Adrenal gland (tissue), 12 donors: Measurements from ENCODE around the gene AGR2. TPM values are rescaled to one million over a fixed set of nuclear protein-coding genes. Genes with fewer than 3 reads are reported as not detected.

Source experiments
- DNase-seq, 7 donors: peaks; one replicate each; pipeline ENCODE4 v3.0.0-alpha.2; 2019 to 2020
- H3K27ac ChIP-seq, 5 donors: fragments of 200-600 bp; sonication (generic) in 4 of 5; 1 replicate in 3 of 5; 2 replicates in 2 of 5; pipeline versions ENCODE4 v1.5.1 to v1.8.0; 2016 to 2020; ENCODE audit warnings: mild to moderate bottlenecking in 1 of 5
- H3K27me3 ChIP-seq: fragments of 200-600 bp; 2 replicates; pipeline ENCODE4 v1.8.0; 2021
- H3K36me3 ChIP-seq, 2 donors: fragments of 200-600 bp; replicated peaks in 1 of 2; 1 replicate in 1 of 2; 2 replicates in 1 of 2; pipeline versions ENCODE4 v1.5.1 to v1.8.0; 2018 to 2022
- H3K4me1 ChIP-seq, 2 donors: fragments of 200-600 bp; replicated peaks in 1 of 2; 1 replicate in 1 of 2; 2 replicates in 1 of 2; pipeline versions ENCODE4 v1.5.1 to v1.8.0; 2018 to 2021
- H3K4me3 ChIP-seq, 4 donors: fragments of 200-600 bp; sonication (generic) in 3 of 4; one replicate each; pipeline ENCODE4 v1.5.1; 2016 to 2018
- H3K9me3 ChIP-seq, 3 donors: fragments of 200-600 bp; sonication (generic) in 1 of 3; replicated peaks in 1 of 3; 1 replicate in 2 of 3; 2 replicates in 1 of 3; pipeline versions ENCODE4 v1.5.1 to v1.8.0; 2016 to 2021
- CTCF ChIP-seq, 6 experiments: fragments of 450-650 bp in 4 of 6; fragments of 200-600 bp in 2 of 6; sonication (generic) in 1 of 6; IDR thresholded peaks; 1 replicate in 5 of 6; 2 replicates in 1 of 6; pipeline versions ENCODE4 v1.5.1 to v1.8.0; 2016 to 2021; ENCODE audit warnings: antibody characterized with exemption in 6 of 6, mild to moderate bottlenecking in 2 of 6, moderate library complexity in 1 of 6
- POLR2A ChIP-seq, 2 donors: fragments of 450-650 bp; IDR thresholded peaks; one replicate each; pipeline ENCODE4 v1.6.1; 2017; ENCODE audit warnings: antibody characterized with exemption in 2 of 2, mild to moderate bottlenecking in 2 of 2, moderate library complexity in 1 of 2
- WGBS, 4 donors: extraction: QIAGEN DNeasy Blood & Tissue Kit in 2 of 4; methylation state at CpG; one replicate each; pipeline versions ENCODE4 v1.1.5 to v1.1.7; 2013 to 2017; 5-methylcytosine and 5-hydroxymethylcytosine counted together
- intact Hi-C, 2 donors: fragments of 100-400 bp; cut with DNase I; formaldehyde crosslinking; loops; one replicate each; pipeline versions ENCODE4 v1.14.1 to v1.15.0; 2022 to 2023
- polyA plus RNA-seq, 3 donors: library from polyadenylated mRNA; stranded (reverse); fragments of 200-250 nt in 2 of 3; fragments of 350-450 nt in 1 of 3; fragmentation: Illumina TruSeq in 1 of 3; extraction: RNeasy Lipid Tissue Mini Kit (QIAGEN cat#74804) in 1 of 3; gene quantifications; one replicate each; pipeline ENCODE4 v1.2.3, GENCODE V29; 2013 to 2014
- total RNA-seq, 9 donors: library from RNA; depleted of rRNA in 4 of 9; stranded (reverse); fragments of >200 nt in 4 of 9; fragments of 120-200 nt in 1 of 9; fragmentation: NEBNext Ultra II Directional in 1 of 9; extraction: Animal tissue kit (Norgen Biotek cat#: 25700) in 1 of 9; gene quantifications; one replicate each; pipeline versions ENCODE4 v1.1.0 to v1.2.4, GENCODE V29; 2013 to 2023
- donor health status: healthy with polysubstance abuse.
- donor health status: Bipolar disorder and iron deficiency.
- donor health status: DM: yes; HTN: yes; CAD: no.
- donor health status: DM: no; HTN: no; CAD: no.
- donor health status: DM: no; HTN: no; CAD: no.
- donor health status: DM: yes; HTN: yes; CAD: no.

Gene AGR2
- total and polyA plus RNA-seq, 12 donors: 0.13 to 4.3 (median 1.3) TPM; not detected in 7

GRCh38 chr7:16801579-16801978 lies 3.2 kb downstream of the AGR2 start:
- H3K4me3 ChIP-seq: no peak overlapping the region
- no peaks in the 10 kb centered on the region for H3K9me3 ChIP-seq
- TF ChIP-seq POLR2A (IDR thresholded peaks at IDR 0.05): no peak
- TF ChIP-seq CTCF (IDR thresholded peaks at IDR 0.05): no peak
- WGBS, 4 donors: 84 to 95% (median 87%) methylated on average over 4 of the region's 4 CpGs
- DNase-seq: no peak
- H3K36me3 ChIP-seq: no peaks in the 10 kb centered on the region
- no peak overlapping the region for H3K27ac ChIP-seq
- no peaks in the 10 kb centered on the region for H3K4me1 ChIP-seq
- intact Hi-C loops: loop anchor here (10.0 kb wide), 1 partner anchor 113 kb away; no protein-coding TSS in a partner anchor
- H3K27me3 ChIP-seq: no peaks in the 10 kb centered on the region

DNA sequence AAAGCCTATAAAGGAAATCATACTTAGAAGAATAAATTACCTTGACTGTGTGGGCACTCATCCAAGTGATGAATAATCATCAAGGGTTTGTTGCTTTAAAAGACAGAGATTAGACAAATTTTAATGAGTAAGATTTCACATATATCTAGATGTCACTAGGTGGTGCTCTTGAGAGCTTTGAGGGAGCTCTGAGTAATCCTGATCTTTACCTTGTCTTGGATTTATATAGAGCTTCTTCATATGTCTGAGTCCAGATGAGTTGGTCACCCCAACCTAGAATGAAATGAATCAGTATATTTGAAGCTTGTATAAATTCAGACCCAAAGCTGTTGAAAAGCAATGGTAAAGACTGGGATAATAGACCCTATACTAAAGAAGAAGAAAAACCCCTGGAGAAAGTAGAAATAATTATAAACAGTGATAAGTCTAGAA lies 3.7 kb downstream of the AGR2 start:
- Histone ChIP-seq H3K9me3 (no peaks in the 10 kb centered on the region), H3K27me3 (no peaks in the 10 kb centered on the region), H3K4me1 (no peaks in the 10 kb centered on the region), H3K36me3 (no peaks in the 10 kb centered on the region), H3K4me3 (no peak overlapping the region), H3K27ac (no peak overlapping the region)
- intact Hi-C loops: loop anchor here (10.0 kb wide), 1 partner anchor 114 kb away; no protein-coding TSS in a partner anchor
- peak in 4 of 7 donors; percentile 9 to 31 (median 22) for DNase-seq
- TF ChIP-seq POLR2A (IDR thresholded peaks at IDR 0.05) (no peak), CTCF (IDR thresholded peaks at IDR 0.05) (peak; percentile 24 to 54 (median 38))

- H3K4me3 ChIP-seq: no peak overlapping the region
- no peak for DNase-seq
- H3K9me3 ChIP-seq: no peaks in the 10 kb centered on the region
- TF ChIP-seq POLR2A (IDR thresholded peaks at IDR 0.05) (no peak), CTCF (IDR thresholded peaks at IDR 0.05) (no peak)
- WGBS, 4 donors: 53 to 61% (median 57%) methylated on average over 6 of the region's 6 CpGs
- intact Hi-C loops: no loop called here
- H3K4me1 ChIP-seq: no peaks in the 10 kb centered on the region
- H3K27me3 ChIP-seq: no peaks in the 10 kb centered on the region
- no peak overlapping the region for H3K27ac ChIP-seq
- H3K36me3 ChIP-seq: no peaks in the 10 kb centered on the region
Observed at GRCh38 chr7:16795624-16796023, 9.2 kb downstream of the AGR2 start.

DNA sequence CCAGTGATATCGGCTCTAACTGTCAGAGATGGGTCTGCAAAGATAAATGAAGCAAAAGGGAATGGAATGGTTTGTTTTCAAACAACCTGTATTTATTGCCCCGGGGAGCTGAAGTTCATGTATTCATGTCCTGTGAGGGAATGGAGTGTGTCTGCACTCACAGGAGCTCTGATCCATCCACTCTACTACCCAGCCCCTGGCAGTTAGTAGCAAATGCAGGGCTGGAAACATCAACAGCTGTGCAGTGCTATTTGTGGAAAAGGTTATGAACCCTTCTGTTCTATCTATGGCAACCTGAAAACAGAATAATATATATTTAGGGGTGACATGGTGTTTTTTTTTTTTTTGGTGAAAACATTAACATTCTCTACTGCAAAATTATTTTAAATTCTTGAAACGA lies 9.8 kb downstream of the AGR2 start:
- H3K4me3 ChIP-seq: no peak overlapping the region
- 67 to 76% (median 74%) methylated on average over 3 of the region's 3 CpGs for WGBS, 4 donors
- H3K4me1 ChIP-seq: no peaks in the 10 kb centered on the region
- H3K27me3 ChIP-seq: no peaks in the 10 kb centered on the region
- no peak for DNase-seq
- H3K9me3 ChIP-seq: no peaks in the 10 kb centered on the region
- intact Hi-C loops: no loop called here
- no peaks in the 10 kb centered on the region for H3K36me3 ChIP-seq
- no peak overlapping the region for H3K27ac ChIP-seq
- TF ChIP-seq POLR2A (IDR thresholded peaks at IDR 0.05): no peak
- no peak for TF ChIP-seq CTCF (IDR thresholded peaks at IDR 0.05)
